B cell (primary cell): ENCODE data around the gene SHISA7. TPM values are rescaled to one million over a fixed set of nuclear protein-coding genes. Genes with fewer than 3 reads are reported as not detected.

Experiments
- ATAC-seq: fragments of 200-7000 bp; cut with Tn5 transposase; one replicate; pipeline ENCODE4 v1.10.0; 2021; ENCODE audit warnings: low read depth, mild to moderate bottlenecking, moderate number of reproducible peaks, moderate library complexity
- CTCF ChIA-PET: fragments of 350-600 bp; sonication (Branson Sonifier 250); formaldehyde crosslinking; loops from one replicate; lab custom pipeline; 2021; ENCODE audit warnings: antibody characterized with exemption, inconsistent platforms; lab: Charles Lee
- POLR2A ChIA-PET: fragments of 350-600 bp; sonication (Branson Sonifier 250); formaldehyde crosslinking; loops from one replicate; lab custom pipeline; 2021; ENCODE audit warnings: antibody characterized with exemption; lab: Charles Lee
- DNase-seq: peaks from one replicate; pipeline ENCODE4 v3.0.0; 2013
- H2AFZ ChIP-seq: 2 replicates; pipeline ENCODE4 v1.6.1; 2012; ENCODE audit warnings: mild to moderate bottlenecking, low read depth, low read length; ENCODE audit not compliant: insufficient read depth, poor library complexity, severe bottlenecking
- H3K27ac ChIP-seq, 2 donors: 1 replicate in 1 of 2; 2 replicates in 1 of 2; pipeline ENCODE4 v1.5.1; 2012 to 2013; ENCODE audit warnings: low read length in 2 of 2, mild to moderate bottlenecking in 2 of 2, moderate library complexity in 1 of 2
- H3K27me3 ChIP-seq, 4 experiments: fragments of 200-600 bp in 1 of 4; sonication (generic) in 1 of 4; replicated peaks in 1 of 4; 1 replicate in 2 of 4; 2 replicates in 2 of 4; pipeline versions ENCODE4 v1.6.1 to v1.7.0; 2013 to 2016; ENCODE audit warnings: low read length in 3 of 4, mild to moderate bottlenecking in 2 of 4, mixed read lengths in 1 of 4, moderate library complexity in 1 of 4; ENCODE audit not compliant: insufficient read depth in 4 of 4, control insufficient read depth in 3 of 4; ENCODE audit errors: control extremely low read depth in 1 of 4
- H3K36me3 ChIP-seq, 2 experiments: replicated peaks in 1 of 2; 1 replicate in 1 of 2; 2 replicates in 1 of 2; pipeline versions ENCODE4 v1.6.1 to v1.7.1; 2013; ENCODE audit warnings: low read length in 1 of 2; ENCODE audit not compliant: insufficient read depth in 2 of 2, control insufficient read depth in 1 of 2; ENCODE audit errors: control extremely low read depth in 1 of 2, extremely low read depth in 1 of 2
- H3K4me1 ChIP-seq, 2 donors: fragments of 200-600 bp in 1 of 2; sonication (generic) in 1 of 2; 1 replicate in 1 of 2; 2 replicates in 1 of 2; pipeline versions ENCODE4 v1.5.1 to v1.6.1; 2013 to 2017; ENCODE audit warnings: low read length in 2 of 2; ENCODE audit not compliant: control insufficient read depth in 2 of 2, insufficient read depth in 2 of 2
- H3K4me2 ChIP-seq: replicated peaks from 2 replicates; pipeline ENCODE3; 2012; ENCODE audit warnings: mild to moderate bottlenecking, low read depth, low read length; ENCODE audit not compliant: poor library complexity, severe bottlenecking
- H3K4me3 ChIP-seq, 5 experiments: fragments of 200-600 bp in 1 of 5; sonication (generic) in 1 of 5; 1 replicate in 3 of 5; 2 replicates in 2 of 5; pipeline versions ENCODE4 v1.5.1 to v1.7.0; 2011 to 2016; ENCODE audit warnings: low read length in 4 of 5, mild to moderate bottlenecking in 4 of 5, low read depth in 2 of 5, control low read depth in 1 of 5, moderate library complexity in 1 of 5; ENCODE audit not compliant: insufficient read depth in 1 of 5; ENCODE audit errors: control extremely low read depth in 1 of 5, extremely low read depth in 1 of 5
- H3K79me2 ChIP-seq: fragments of 200-600 bp; sonication (generic); one replicate; pipeline ENCODE4 v1.6.0; 2016; ENCODE audit warnings: low read length; ENCODE audit not compliant: control insufficient read depth, insufficient read depth
- H3K9ac ChIP-seq: fragments of 200-600 bp; sonication (generic); 2 replicates; pipeline ENCODE4 v1.6.1; 2017; ENCODE audit warnings: mild to moderate bottlenecking, low read length, moderate library complexity
- H3K9me3 ChIP-seq, 3 donors: one replicate each; pipeline versions ENCODE4 v1.6.1 to v1.7.1; 2013; ENCODE audit warnings: low read length in 2 of 3; ENCODE audit not compliant: control insufficient read depth in 2 of 3, insufficient read depth in 1 of 3; ENCODE audit errors: control extremely low read depth in 1 of 3
- H4K20me1 ChIP-seq: 2 replicates; pipeline ENCODE4 v1.6.0; 2012; ENCODE audit warnings: mild to moderate bottlenecking, low read length; ENCODE audit not compliant: insufficient read depth, control insufficient read depth, poor library complexity, severe bottlenecking
- H3K27ac Mint-ChIP-seq: one replicate; pipeline ENCODE4 v1.8.0; 2021; ENCODE audit warnings: mixed read lengths
- H3K27me3 Mint-ChIP-seq: one replicate; pipeline ENCODE4 v1.8.0; 2021; ENCODE audit warnings: mixed read lengths
- H3K4me1 Mint-ChIP-seq: one replicate; pipeline ENCODE4 v1.8.0; 2021; ENCODE audit warnings: mixed read lengths
- H3K4me3 Mint-ChIP-seq: one replicate; pipeline ENCODE4 v1.8.0; 2021; ENCODE audit warnings: mixed read lengths
- H3K9me3 Mint-ChIP-seq: one replicate; pipeline ENCODE4 v1.8.0; 2022; ENCODE audit warnings: mixed read lengths; ENCODE audit not compliant: insufficient read depth
- CTCF ChIP-seq: fragments of 200-600 bp; IDR thresholded peaks from one replicate; pipeline ENCODE4 v1.8.0; 2022; ENCODE audit warnings: antibody characterized with exemption, mild to moderate bottlenecking
- EZH2 ChIP-seq: IDR thresholded peaks from 2 replicates; pipeline ENCODE4 v1.6.1; 2012; ENCODE audit warnings: borderline replicate concordance, low read depth, mild to moderate bottlenecking, moderate library complexity, low read length; ENCODE audit not compliant: insufficient read depth, poor library complexity, severe bottlenecking
- WGBS: methylation state at CpG from one replicate; pipeline ENCODE4 v1.1.5; 2013; ENCODE audit warnings: missing lambda C conversion rate; ENCODE audit not compliant: insufficient coverage; 5-methylcytosine and 5-hydroxymethylcytosine counted together
- intact Hi-C: fragments of 100-400 bp; cut with micrococcal nuclease; formaldehyde crosslinking; loops from one replicate; pipeline ENCODE4 v1.10.0; 2022
- polyA plus RNA-seq: library from polyadenylated mRNA; depleted of rRNA; stranded (reverse); fragments of >200 nt; gene quantifications from 2 replicates; pipeline ENCODE4 v1.2.3, GENCODE V29; 2012
- total RNA-seq, 2 donors: library from RNA; stranded (reverse); fragments of 120-200 nt in 1 of 2; gene quantifications; 1 replicate in 1 of 2; 2 replicates in 1 of 2; pipeline versions ENCODE4 v1.2.3 to v1.2.4, GENCODE V29; 2013 to 2022

Gene SHISA7
- total and polyA plus RNA-seq, 2 donors (not counting 1 experiment from before 2014, with no cell fraction given): 0.06 TPM; not detected in 1

GRCh38 chr19:55426042-55426441 lies 17.1 kb downstream of the SHISA7 start:
- intact Hi-C loops: no loop called here
- Histone ChIP-seq H3K79me2 (no peaks in the 10 kb centered on the region), H2AFZ (no peak overlapping the region), H3K36me3 (no peaks in the 10 kb centered on the region), H3K4me2 (no peak overlapping the region), H3K9ac (no peak overlapping the region), H3K27ac (no peak overlapping the region), H3K9me3 (peaks cover 0 to 8% (median 0%) of the 10 kb centered on the region in 3 donors), H3K4me3 (no peak overlapping the region), H3K4me1 (no peaks in the 10 kb centered on the region), H3K27me3 (peaks cover 0 to 39% (median 10%) of the 10 kb centered on the region in 4 experiments), H4K20me1 (no peaks in the 10 kb centered on the region)
- Mint-ChIP-seq H3K27me3 (peaks cover 46% of the 10 kb centered on the region), H3K27ac (no peak overlapping the region), H3K9me3 (no peaks in the 10 kb centered on the region), H3K4me3 (no peak overlapping the region), H3K4me1 (no peaks in the 10 kb centered on the region)
- POLR2A ChIA-PET: no interaction called here
- no peak for ATAC-seq
- no peak for DNase-seq
- WGBS: 60% methylated on average over 1 of the region's 2 CpGs
- CTCF ChIA-PET: interaction anchor here (2.2 kb wide), 1 partner anchor 285 kb away, joined by 6 read pairs; no protein-coding TSS in a partner anchor
- TF ChIP-seq CTCF: no peak
- TF ChIP-seq EZH2: no peak

GRCh38 chr19:55424518-55424917 lies 18.6 kb downstream of the SHISA7 start:
- no peaks in the 10 kb centered on the region for H4K20me1 ChIP-seq
- no peak overlapping the region for H3K4me2 ChIP-seq
- H3K79me2 ChIP-seq: no peaks in the 10 kb centered on the region
- no peaks in the 10 kb centered on the region for H3K4me1 ChIP-seq
- intact Hi-C loops: no loop called here
- no peak overlapping the region for H3K27ac Mint-ChIP-seq
- ATAC-seq (no peak), DNase-seq (no peak)
- H3K27me3 Mint-ChIP-seq: peaks cover 32% of the 10 kb centered on the region
- no peak for TF ChIP-seq CTCF
- no peak overlapping the region for H2AFZ ChIP-seq
- no peaks in the 10 kb centered on the region for H3K36me3 ChIP-seq
- ChIA-PET CTCF (interaction anchor here (2.2 kb wide), 1 partner anchor 283 kb away, joined by 6 read pairs; no protein-coding TSS in a partner anchor), POLR2A (no interaction called here)
- H3K27me3 ChIP-seq: peaks cover 0 to 24% (median 5%) of the 10 kb centered on the region in 4 experiments
- H3K9ac ChIP-seq: no peak overlapping the region
- WGBS: 100% methylated on average over 2 of the region's 3 CpGs
- no peak overlapping the region for H3K27ac ChIP-seq
- H3K9me3 ChIP-seq: peaks cover 0 to 7% (median 0%) of the 10 kb centered on the region in 3 donors
- H3K9me3 Mint-ChIP-seq: no peaks in the 10 kb centered on the region
- H3K4me1 Mint-ChIP-seq: no peaks in the 10 kb centered on the region
- H3K4me3 Mint-ChIP-seq: no peak overlapping the region
- no peak overlapping the region for H3K4me3 ChIP-seq
